HG02852 (cell line): Measurements from ENCODE around the gene DCX.

Experiments used
- ATAC-seq: cut with Tn5 transposase; IDR thresholded peaks from one replicate; pipeline ENCODE4 v1.9.1; 2021; ENCODE audit warnings: mild to moderate bottlenecking, moderate library complexity; ENCODE audit not compliant: unreplicated experiment

The DCX gene

DNA sequence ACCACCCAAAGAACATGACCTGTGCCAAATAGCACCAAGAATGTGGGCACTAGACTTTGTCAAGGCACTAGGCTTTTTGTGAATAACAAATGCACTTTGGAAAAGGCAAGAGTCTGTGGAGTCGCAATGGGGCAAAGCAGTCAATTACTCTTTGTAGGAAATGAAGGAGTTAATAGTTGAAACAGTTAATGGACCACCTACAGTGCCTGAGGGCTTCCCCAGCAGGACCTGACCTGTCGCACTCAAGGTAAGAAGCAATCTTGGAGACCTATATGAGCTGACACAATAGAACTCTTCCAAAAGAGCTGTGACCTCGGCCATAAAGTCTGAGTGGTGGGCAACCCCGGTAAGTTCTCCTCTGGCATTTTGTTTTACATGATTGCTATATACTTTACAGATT is 92.5 kb downstream of the DCX start:
- no peak for ATAC-seq

DNA sequence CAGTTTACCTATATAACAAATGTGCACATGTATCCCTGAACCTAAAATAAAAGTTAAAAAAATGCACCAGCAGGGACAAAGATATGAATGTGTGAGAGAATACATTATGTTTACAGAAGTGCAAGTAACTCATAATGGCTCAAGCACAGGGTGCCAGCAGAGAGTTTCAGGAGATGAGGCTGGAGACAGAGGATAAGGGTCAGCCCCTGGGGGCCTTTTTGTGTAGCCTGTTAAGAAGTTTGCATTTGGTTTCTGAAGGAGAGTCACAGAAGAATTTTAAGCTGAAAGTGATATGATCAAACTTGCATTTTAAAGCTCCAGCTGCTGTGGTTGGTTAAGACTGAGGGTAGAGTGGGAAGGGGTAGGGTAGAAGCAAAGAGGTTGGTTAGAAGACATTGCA is 93.1 kb downstream of the DCX start:
- no peak for ATAC-seq

DNA sequence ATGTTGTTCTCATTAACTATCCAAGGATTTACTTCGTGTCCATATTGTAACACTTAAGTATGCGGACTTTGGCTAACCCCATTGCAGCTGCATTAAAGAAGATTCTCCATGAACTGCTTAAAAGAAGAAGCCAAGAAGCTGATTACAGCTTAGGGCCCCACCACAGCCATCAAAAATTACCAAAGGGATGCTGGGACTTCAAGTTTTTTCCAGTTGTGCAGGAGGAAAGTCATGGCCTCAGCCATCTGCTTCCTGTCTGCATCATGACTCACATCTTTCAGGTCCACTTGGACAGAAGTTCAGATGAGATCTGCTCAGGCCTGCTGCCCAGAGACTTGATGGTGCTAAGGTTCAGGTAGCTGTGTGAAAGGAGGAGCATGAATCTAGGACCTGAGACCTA is 102.9 kb downstream of the DCX start:
- no peak for ATAC-seq

DNA sequence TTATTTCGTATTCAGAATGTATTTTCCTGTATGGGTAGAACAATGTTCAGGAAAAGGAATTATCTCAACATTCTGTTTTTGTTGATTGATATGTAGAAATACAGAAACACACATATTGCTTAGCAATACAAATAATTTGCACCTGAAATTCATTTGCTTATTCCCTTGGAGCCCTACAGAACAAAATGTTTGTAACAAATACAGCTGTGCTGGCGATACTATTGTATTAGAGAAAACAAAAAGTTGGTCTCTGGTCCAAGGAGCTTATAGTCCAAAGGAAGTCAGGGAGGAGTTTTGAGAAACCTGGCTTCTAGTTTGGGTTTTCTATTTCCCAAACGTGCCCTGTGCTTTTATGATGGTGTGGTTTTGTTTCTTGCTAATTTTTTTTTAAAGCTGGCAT is 104.0 kb downstream of the DCX start:
- no peak for ATAC-seq

DNA sequence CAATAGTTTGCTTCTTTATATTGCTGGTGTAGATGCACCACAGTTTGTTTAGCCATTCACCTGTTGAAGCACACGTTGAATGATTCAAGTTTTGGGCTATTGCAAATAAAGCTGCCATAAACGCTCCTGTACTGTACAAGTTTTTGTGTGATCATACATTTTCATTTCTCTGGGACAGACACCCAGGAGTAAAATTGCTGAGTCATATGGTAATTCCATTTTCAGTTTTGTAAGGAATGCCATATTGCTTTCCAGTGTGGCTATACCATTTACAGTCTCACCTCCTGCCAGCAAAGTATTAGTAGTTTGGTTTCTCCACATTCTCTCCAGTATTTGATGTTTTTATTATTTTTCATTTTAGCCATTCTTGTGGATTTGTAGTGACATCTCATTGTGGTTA is 109.7 kb downstream of the DCX start:
- ATAC-seq = no peak

DNA sequence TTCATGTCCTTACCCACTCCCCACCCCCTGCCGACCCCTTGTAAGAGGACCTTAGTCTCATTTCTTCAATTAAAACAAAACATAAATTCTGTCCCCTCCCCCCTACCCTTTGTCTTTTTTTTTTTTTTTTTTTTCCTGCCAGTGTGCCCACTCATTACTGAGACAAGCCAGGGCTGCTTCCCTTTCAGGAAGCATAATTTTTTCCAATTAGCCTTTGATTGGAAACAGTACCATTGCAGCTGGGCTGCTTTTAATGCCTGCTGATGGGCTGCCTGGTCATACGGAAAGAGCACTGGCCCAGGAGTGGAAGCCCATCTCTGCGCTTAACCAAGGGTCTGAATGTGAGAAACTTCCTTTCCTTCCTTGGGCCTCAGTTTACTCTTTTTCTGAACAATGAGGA is 123.2 kb downstream of the DCX start:
- ATAC-seq = no peak

DNA sequence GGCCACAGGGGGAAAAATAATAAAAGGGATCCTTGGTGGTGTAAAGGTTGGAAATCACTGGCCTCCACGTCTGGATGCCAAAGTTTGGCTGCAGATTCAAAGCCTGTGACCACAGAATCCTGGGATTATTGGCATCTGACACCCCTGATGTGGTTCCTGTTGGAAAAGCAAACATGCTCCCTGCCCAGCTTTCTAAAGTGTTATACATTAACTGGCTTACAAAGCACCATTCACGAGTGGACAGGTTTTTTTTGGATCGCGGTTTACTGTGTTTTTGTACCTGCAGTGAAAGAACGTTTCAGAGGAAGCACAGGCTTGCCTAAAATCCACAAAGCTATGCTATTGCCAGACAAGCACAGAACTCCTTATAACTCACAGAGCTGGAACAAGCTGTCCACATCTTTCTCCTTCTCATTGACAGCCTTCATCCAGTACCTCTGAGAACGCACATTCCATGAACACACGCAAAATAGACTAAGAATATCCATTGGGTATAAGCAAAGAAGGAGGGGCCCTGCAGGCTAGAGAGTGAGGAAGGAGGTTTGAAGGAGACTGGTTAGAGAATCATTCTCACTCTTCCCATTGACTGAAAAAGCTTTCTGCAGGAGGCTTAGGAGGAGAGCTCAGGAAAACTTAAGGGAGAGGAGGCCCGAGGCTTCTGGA is 127.2 kb downstream of the DCX start:
- no peak for ATAC-seq

DNA sequence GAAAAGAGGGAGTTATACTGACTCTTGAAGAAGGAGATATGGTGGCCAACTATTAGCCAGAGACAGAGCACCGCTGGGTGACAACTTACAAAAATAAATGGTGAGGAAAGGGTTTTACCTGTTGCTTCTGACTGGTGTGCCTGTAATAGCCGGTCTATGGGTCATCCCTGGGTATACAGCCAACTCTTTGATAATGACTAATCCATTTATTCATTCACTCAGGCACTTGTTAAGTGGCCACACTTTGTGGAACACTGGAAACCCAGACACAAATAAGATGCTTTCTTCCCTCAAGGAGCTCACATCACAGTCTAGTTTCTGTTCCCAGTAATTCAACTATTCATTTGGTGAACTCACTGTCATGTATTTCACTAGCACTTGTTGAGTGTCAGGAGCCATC is 128.5 kb downstream of the DCX start:
- ATAC-seq = no peak

DNA sequence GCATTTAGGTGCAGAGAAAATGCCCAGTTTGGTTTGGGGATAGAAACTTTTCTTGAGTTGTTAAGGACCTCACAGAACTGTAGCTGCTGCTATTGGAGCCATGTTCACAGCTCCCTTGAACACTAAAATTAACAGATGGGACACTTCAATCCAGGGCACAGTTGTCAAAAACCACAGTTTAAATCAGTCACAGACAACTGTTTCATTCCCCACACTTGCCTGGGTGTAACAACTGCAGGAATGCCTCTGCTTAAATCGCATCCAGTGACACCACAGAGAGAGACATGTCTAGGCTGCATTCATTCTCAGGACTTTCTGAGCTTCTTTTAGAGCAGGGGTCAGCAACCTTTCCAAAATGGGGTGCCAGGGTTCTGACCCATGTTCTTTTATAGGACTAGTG is 129.0 kb downstream of the DCX start:
- no peak for ATAC-seq

DNA sequence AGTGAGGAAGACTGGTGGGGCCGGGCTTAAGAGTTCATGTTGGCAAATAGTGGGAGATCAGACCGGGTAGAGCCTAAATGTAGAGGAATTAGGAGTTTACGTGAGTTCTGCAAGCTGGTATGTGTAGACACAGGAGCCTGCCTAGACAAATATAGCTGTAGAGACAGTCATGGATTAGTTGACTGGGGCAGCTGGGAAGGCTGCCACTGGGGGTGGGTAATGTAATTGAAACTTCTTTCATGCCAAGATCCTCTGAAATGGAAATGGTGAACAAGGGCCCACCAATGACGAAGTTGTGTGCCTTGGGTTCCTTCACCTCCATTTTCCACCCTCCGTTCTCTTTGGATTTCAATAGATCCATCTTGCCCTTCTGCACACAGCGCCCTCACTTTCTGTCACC is 129.9 kb downstream of the DCX start:
- no peak for ATAC-seq

DNA sequence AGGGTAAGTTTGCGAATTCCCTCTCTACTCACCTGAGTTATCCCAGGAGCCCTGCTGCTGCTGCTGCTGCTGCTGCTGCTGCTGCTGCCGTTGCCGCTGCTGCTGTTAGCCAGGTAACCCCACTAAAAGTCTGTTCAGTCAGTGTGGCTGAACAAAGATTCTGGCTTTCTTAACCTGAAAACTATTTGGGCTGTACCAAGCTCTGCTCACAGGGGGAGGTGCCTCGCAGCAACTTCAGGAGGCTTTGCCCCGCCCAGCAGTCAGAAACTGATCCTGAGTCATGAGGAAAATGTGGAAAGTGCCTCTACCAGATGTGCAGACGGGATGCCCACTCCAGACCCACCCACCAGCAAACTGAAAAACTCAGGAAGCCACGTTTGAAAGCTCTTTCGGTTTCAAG is 141.7 kb downstream of the DCX start, which contains the start of gene CAPN6:
Gene CAPN6, minus strand, starts transcription at position 145 of the 400 bp plus-strand sequence. CDS start 6,547 bp downstream, outside the sequence.
- no peak for ATAC-seq

DNA sequence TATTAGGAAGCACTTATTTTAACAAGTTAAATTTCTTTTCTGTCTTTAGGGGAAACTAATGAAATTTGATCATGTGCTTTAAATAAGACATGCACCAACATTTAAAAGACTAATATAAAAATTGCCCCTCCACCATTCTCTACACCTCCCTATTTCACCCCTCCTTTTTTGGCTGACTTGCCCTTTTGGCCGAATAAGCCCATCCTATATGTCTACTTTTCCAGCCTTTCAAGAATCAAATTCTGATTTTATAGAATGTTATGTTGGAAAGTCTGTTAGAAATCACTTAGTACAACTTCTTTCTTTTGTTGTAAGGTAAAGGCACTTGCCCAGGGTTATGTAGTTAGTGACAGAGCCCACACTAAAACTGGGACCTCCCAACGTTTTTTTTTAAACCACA is 143.5 kb downstream of the DCX start:
- no peak for ATAC-seq

DNA sequence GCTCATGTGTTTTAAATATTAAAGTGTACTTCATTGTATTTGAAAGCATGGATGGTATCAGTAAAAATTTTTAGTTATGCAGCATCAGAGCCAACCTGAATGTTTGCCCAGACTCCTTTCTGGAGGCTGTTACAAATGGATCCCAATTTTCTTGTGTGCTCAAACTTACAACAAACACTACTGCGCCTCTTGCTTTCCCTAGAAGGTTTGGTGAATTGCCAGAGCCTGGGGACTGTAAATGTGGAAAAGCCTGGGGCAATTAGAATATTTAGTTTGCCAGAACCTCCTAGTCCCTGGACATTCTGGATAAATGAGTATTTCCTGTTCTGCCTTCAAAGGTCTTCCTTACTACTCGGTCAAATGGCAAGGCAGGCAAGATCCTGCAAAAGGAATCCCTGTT is 146.5 kb downstream of the DCX start:
- ATAC-seq = no peak

DNA sequence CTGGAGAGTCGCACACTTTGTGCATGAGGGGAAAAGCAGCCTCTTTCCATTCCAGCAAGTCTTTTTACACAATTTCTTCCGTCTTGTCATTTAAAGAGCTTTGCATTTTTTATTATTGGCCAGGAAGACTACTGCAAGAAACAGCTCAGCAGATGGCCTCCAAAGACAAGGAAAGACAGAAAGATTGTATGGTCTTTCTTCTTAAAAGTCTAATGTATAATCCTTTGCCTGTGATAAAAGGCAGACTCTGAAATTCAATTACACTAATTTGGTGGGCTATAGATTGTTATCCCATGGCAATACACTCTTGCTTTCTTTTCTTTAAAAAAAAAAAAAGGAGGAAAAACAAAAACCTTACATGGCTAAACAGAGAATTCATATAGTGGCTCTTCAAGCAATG is 147.6 kb downstream of the DCX start:
- no peak for ATAC-seq

DNA sequence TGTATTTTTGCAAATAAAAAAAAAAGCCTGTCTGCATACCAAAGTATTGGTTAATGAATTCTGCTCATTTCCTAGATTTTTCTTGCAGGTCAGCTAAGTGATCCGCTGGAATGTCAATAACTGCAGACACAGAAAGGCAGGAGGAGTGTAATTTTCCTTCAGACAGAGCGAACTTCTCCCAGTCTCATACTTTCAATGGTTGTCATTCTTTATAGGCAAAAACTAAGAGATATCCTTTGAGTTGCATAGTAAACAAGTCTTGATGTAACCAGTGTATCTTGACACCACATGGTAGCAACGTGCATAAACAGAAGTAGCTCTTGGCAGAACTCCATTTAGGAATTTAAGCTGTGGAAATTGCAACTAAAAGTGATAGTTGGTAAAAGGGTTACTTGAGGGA is 149.9 kb downstream of the DCX start:
- no peak for ATAC-seq

DNA sequence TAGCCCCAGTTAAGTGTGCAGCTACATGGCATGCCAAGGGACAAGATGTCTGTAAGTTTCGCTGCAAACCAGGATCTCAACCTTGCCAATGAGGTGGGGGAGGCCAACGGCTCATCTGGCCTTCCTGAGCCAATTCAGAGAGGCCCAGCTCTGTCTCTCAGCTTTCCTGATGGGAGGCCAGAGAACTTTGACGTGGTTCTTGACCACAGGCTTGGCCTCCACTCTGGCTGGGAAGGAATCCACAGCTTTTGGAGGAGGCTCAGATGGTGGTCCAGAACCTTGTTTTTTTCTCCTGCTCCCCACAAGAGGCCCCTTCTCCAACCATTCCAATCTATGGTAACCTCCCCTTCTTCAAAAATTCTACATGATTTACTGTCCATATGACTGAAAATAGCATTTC is 151.5 kb downstream of the DCX start:
- no peak for ATAC-seq

DNA sequence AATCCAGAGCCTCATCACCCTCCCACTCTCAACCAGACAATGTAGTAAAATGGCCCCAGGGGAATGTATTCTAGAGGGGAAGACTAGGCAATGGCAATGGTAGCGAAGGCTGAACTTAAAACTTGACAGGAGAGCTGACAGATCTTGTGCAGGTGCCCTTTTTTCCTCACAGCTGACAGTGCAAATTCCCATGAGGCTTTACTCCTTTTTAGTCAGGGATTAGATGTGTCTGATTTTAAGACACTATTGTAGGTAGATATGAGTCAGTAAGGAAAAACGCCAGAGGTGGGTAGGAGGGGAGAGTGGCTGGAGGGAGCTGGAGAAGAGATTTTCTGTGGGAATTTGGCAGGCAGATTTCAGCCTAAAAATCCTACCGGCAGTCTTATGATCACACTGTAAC is 152.4 kb downstream of the DCX start:
- ATAC-seq = no peak

DNA sequence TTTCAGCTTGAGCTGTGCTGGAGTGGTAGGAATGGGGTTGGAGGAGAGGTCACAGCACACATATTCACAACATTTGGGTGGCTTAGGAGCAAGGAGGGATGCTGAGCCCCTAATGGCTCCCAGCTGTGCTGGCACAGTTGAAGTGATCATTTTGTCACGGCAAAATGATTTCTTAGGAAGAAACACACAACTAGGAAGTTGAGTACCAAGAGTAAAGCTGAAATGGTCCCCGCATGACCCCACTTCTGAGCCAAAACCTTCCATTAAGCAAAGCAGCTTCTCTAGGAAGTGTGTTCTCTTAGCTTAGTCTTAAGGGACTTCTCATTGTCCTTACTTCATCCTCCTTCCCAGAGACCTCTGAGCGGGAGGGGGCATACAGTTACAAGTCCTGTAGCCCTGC is 154.3 kb downstream of the DCX start:
- no peak for ATAC-seq

DNA sequence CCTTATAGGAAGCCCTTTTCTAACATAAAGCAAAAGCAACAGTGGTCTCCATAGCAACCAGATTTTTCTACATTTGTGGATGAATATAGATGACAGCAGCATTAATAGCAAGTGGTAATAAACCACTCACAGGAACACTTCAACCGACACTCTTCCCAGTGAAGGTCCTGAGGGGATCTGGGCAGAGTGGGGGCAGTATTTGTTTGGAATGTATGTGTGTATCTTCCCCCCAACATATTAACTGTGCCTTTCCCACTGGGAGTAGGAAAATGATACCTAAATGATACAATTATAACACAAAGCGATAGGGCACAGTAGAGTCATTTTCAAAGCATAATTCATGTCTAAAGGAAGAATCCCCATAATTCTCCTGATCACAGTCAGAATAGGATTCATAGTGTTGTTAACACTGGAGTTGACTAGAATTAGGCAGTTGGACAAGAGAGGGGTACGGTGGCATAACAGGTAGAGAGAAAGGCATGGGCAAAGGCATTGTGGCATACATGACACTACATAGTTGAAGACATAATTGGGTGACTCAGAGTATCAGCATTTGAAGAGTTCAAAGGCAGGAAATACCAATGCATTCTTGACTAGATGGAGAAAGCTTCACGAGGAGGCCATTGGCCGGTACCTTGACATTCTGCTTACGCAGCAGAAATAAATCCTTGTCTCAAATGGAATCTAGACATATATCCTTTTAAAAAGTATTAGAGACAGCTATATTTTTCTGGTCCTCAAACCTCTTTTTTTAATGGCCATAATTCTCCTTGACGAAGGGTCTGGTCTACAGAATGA is 156.9 kb downstream of the DCX start:
- no peak for ATAC-seq

DNA sequence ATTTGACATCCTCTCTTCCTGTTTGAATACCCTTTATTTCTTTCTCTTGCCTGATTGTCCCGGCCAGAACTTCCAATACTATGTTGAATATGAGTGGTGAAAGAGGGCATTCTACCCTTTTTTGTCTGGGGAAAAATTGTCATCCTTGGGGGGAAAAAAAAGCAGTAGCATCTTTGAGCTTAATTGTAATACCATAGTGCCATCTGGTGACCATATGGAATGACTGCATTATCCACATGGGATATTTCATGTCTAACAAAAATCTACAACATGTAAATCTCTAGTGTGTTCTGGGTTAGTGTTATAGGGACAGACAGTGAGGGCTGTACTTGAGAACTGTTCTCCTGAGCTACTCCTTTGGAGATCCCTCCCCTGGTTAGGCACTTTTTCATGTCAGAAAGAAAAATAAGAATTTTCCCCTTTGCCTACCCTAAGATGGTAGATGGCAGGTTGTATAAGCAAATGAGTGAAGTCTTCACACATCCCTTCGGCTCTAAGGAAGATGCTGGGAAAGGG is 167.7 kb downstream of the DCX start:
- no peak for ATAC-seq
